GM19395 (cell line): ENCODE data around the gene WFDC1.

Source experiments
- ATAC-seq: cut with Tn5 transposase; IDR thresholded peaks from one replicate; pipeline ENCODE4 v1.9.1; 2021; ENCODE audit warnings: mild to moderate bottlenecking, moderate library complexity; ENCODE audit not compliant: unreplicated experiment

The WFDC1 gene

GRCh38 chr16:84349862-84350684, 55.4 kb downstream of the WFDC1 start:
- no peak for ATAC-seq

- no peak for ATAC-seq
These were observed 56.2 kb downstream of the WFDC1 start for GRCh38 chr16:84350685-84351400.

- no peak for ATAC-seq
These were observed 57.0 kb downstream of the WFDC1 start for GRCh38 chr16:84351630-84352029.

GRCh38 chr16:84354306-84354705, 59.6 kb downstream of the WFDC1 start:
- ATAC-seq = no peak

GRCh38 chr16:84355149-84355548, 60.5 kb downstream of the WFDC1 start:
- ATAC-seq = no peak

GRCh38 chr16:84356176-84356575, 61.5 kb downstream of the WFDC1 start:
- no peak for ATAC-seq

- ATAC-seq = no peak
These were observed 62.0 kb downstream of the WFDC1 start for GRCh38 chr16:84356591-84357116.

GRCh38 chr16:84357191-84357651, 62.5 kb downstream of the WFDC1 start:
- ATAC-seq = no peak

GRCh38 chr16:84358601-84359295, 64.1 kb downstream of the WFDC1 start:
- no peak for ATAC-seq

- ATAC-seq = no peak
These were observed 64.6 kb downstream of the WFDC1 start for GRCh38 chr16:84359326-84359725.

GRCh38 chr16:84360170-84360569, 65.5 kb downstream of the WFDC1 start:
- no peak for ATAC-seq

- ATAC-seq = no peak
These were observed 66.1 kb downstream of the WFDC1 start for GRCh38 chr16:84360748-84361147.

- no peak for ATAC-seq
These were observed 66.9 kb downstream of the WFDC1 start for GRCh38 chr16:84361546-84361945.

GRCh38 chr16:84362471-84362941, 67.8 kb downstream of the WFDC1 start:
- no peak for ATAC-seq

GRCh38 chr16:84366208-84366607, 71.5 kb downstream of the WFDC1 start:
- no peak for ATAC-seq

GRCh38 chr16:84367297-84367680, 72.6 kb downstream of the WFDC1 start:
- ATAC-seq = no peak

- no peak for ATAC-seq
These were observed 73.2 kb downstream of the WFDC1 start for GRCh38 chr16:84367750-84368307.

GRCh38 chr16:84368308-84368996, 73.8 kb downstream of the WFDC1 start, which contains the start of gene ATP2C2:
Gene ATP2C2, plus strand, starts transcription at chr16:84368538. Its CDS starts 78 bp downstream, at chr16:84368616.
- no peak for ATAC-seq

- ATAC-seq = no peak
These were observed 74.4 kb downstream of the WFDC1 start for GRCh38 chr16:84369105-84369504.

- no peak for ATAC-seq
These were observed 75.4 kb downstream of the WFDC1 start for GRCh38 chr16:84369938-84370627.
